ENCODE results near the gene CDH2. TPM values are rescaled to one million over a fixed set of nuclear protein-coding genes. Genes with fewer than 3 reads are reported as not detected.

CDH2 gene
- total and polyA plus RNA-seq, 10 donors = 0.96 to 40.2 (median 24.6) TPM

GRCh38 chr18:28108254-28108653, 68.7 kb downstream of the CDH2 start:
- H3K36me3 ChIP-seq = no peaks in the 10 kb centered on the region
- H3K27ac ChIP-seq = no peak overlapping the region
- no peaks in the 10 kb centered on the region for H3K27me3 ChIP-seq (replicated peaks in 1 of 7)
- H3K4me1 ChIP-seq = no peaks in the 10 kb centered on the region
- TF ChIP-seq CTCF (IDR thresholded peaks at IDR 0.05 in 8 of 11, conservative IDR thresholded peaks at IDR 0.05 in 3 of 11) = no peak
- DNase-seq = no peak
- peaks cover 0 to 5% (median 0%) of the 10 kb centered on the region in 8 donors for H3K9me3 ChIP-seq
- intact Hi-C loops (cut with DNase I; ENCODE audit: low total_unique reads) = no loop called here
- H3K4me3 ChIP-seq = no peak overlapping the region
- 88 to 97% (median 95%) methylated on average over 1 of the region's 1 CpG for WGBS, 5 donors

- Histone ChIP-seq H3K4me3 (no peak overlapping the region), H3K9me3 (peaks cover 0 to 11% (median 5%) of the 10 kb centered on the region in 8 donors), H3K4me1 (no peaks in the 10 kb centered on the region), H3K27me3 (replicated peaks in 1 of 7) (no peaks in the 10 kb centered on the region), H3K36me3 (no peaks in the 10 kb centered on the region), H3K27ac (no peak overlapping the region)
- intact Hi-C loops (cut with DNase I; ENCODE audit: low total_unique reads) = no loop called here
- TF ChIP-seq POLR2AphosphoS5 (IDR thresholded peaks at IDR 0.05) (no peak), CTCF (IDR thresholded peaks at IDR 0.05 in 8 of 11, conservative IDR thresholded peaks at IDR 0.05 in 3 of 11) (no peak), POLR2A (IDR thresholded peaks at IDR 0.05) (no peak)
- DNase-seq = no peak
These were observed 77.7 kb downstream of the CDH2 start for GRCh38 chr18:28099237-28099636.

GRCh38 chr18:28095631-28096030, 81.3 kb downstream of the CDH2 start:
- H3K4me1 ChIP-seq = no peaks in the 10 kb centered on the region
- intact Hi-C loops (cut with DNase I; ENCODE audit: low total_unique reads) = no loop called here
- no peak for TF ChIP-seq POLR2AphosphoS5 (IDR thresholded peaks at IDR 0.05)
- no peak for TF ChIP-seq CTCF (IDR thresholded peaks at IDR 0.05 in 8 of 11, conservative IDR thresholded peaks at IDR 0.05 in 3 of 11)
- TF ChIP-seq POLR2A (IDR thresholded peaks at IDR 0.05) = no peak
- H3K36me3 ChIP-seq = no peaks in the 10 kb centered on the region
- no peak overlapping the region for H3K27ac ChIP-seq
- no peaks in the 10 kb centered on the region for H3K27me3 ChIP-seq (replicated peaks in 1 of 7)
- H3K9me3 ChIP-seq = peaks cover 0 to 7% (median 5%) of the 10 kb centered on the region in 8 donors
- H3K4me3 ChIP-seq = no peak overlapping the region
- DNase-seq = no peak
- 86 to 94% (median 91%) methylated on average over 4 of the region's 4 CpGs for WGBS, 5 donors

- no peak for DNase-seq
- Histone ChIP-seq H3K36me3 (no peaks in the 10 kb centered on the region), H3K27ac (no peak overlapping the region), H3K27me3 (replicated peaks in 1 of 7) (no peaks in the 10 kb centered on the region), H3K4me1 (no peaks in the 10 kb centered on the region), H3K4me3 (no peak overlapping the region), H3K9me3 (peaks cover 0 to 7% (median 5%) of the 10 kb centered on the region in 8 donors)
- WGBS, 5 donors = 82 to 94% (median 87%) methylated on average over 3 of the region's 3 CpGs
- intact Hi-C loops (cut with DNase I; ENCODE audit: low total_unique reads) = no loop called here
- TF ChIP-seq CTCF (IDR thresholded peaks at IDR 0.05 in 8 of 11, conservative IDR thresholded peaks at IDR 0.05 in 3 of 11) (no peak), POLR2A (IDR thresholded peaks at IDR 0.05) (no peak), POLR2AphosphoS5 (IDR thresholded peaks at IDR 0.05) (no peak)
These were observed 81.9 kb downstream of the CDH2 start for GRCh38 chr18:28095041-28095440.
